IMR-90 (cell line): ENCODE measurements around the gene SLC1A1. TPM values are rescaled to one million over a fixed set of nuclear protein-coding genes. Genes with fewer than 3 reads are reported as not detected.

Experiments used
- ATAC-seq: fragments of 200-7000 bp; cut with Tn5 transposase; 2 replicates; pipeline ENCODE4 v1.9.1; 2020; ENCODE audit warnings: low read depth, mild to moderate bottlenecking, moderate library complexity
- BruUV-seq: library from RNA; stranded (reverse); fragments of 400-500 nt; replicated peaks from 2 replicates; lab custom pipeline; 2021; lab: Mats Ljungman, UMichigan
- CTCF ChIA-PET: fragments of 300-600 bp; formaldehyde crosslinking; extraction: SDS; loops from one replicate; lab custom pipeline; 2021; ENCODE audit warnings: antibody characterized with exemption; lab: Yijun Ruan, JAX
- POLR2A ChIA-PET: fragments of 300-600 bp; sonication (Branson Sonifier 250); formaldehyde crosslinking; loops from one replicate; lab custom pipeline; 2022; ENCODE audit warnings: antibody characterized with exemption; ENCODE audit not compliant: unreplicated experiment; lab: Charles Lee
- DNase-seq: peaks from one replicate; pipeline ENCODE4 v3.0.0; 2013
- H2AFZ ChIP-seq: replicated peaks from 2 replicates; pipeline ENCODE3; 2013; ENCODE audit warnings: low read length, mild to moderate bottlenecking; ENCODE audit not compliant: poor library complexity
- H2AK5ac ChIP-seq: 2 replicates; pipeline ENCODE4 v1.6.1; 2013; ENCODE audit warnings: low read depth, low read length, inconsistent platforms
- H2AK9ac ChIP-seq: replicated peaks from 2 replicates; pipeline ENCODE3; 2013; ENCODE audit warnings: mild to moderate bottlenecking, low read depth, low read length, moderate library complexity; ENCODE audit not compliant: poor library complexity
- H2BK120ac ChIP-seq: 2 replicates; pipeline ENCODE4 v1.6.1; 2013; ENCODE audit warnings: low read depth, low read length, inconsistent platforms
- H2BK15ac ChIP-seq: 3 replicates; pipeline ENCODE4 v1.6.1; 2013; ENCODE audit warnings: low read depth, low read length, inconsistent platforms
- H2BK20ac ChIP-seq: 2 replicates; pipeline ENCODE4 v1.6.1; 2013; ENCODE audit warnings: low read depth, mild to moderate bottlenecking, inconsistent platforms, low read length, moderate library complexity
- H2BK5ac ChIP-seq: 2 replicates; pipeline ENCODE4 v1.6.1; 2013; ENCODE audit warnings: mild to moderate bottlenecking, low read depth, low read length, inconsistent platforms; ENCODE audit not compliant: poor library complexity, severe bottlenecking
- H3K14ac ChIP-seq: replicated peaks from 2 replicates; pipeline ENCODE4 v1.6.1; 2013; ENCODE audit warnings: low read depth, low read length, inconsistent platforms
- H3K18ac ChIP-seq: 2 replicates; pipeline ENCODE4 v1.6.1; 2013; ENCODE audit warnings: low read depth, low read length, control low read depth
- H3K23ac ChIP-seq: 2 replicates; pipeline ENCODE4 v1.6.1; 2013; ENCODE audit warnings: low read depth, low read length, inconsistent platforms
- H3K27ac ChIP-seq: 2 replicates; pipeline ENCODE4 v1.5.1; 2013; ENCODE audit warnings: mild to moderate bottlenecking, control low read depth, low read length; ENCODE audit not compliant: insufficient read depth
- H3K27me3 ChIP-seq: 2 replicates; pipeline ENCODE4 v1.6.1; 2013; ENCODE audit warnings: low read length; ENCODE audit not compliant: control insufficient read depth, insufficient read depth
- H3K36me3 ChIP-seq: 2 replicates; pipeline ENCODE4 v1.6.1; 2013; ENCODE audit warnings: low read length, mixed read lengths; ENCODE audit not compliant: control insufficient read depth, insufficient read depth
- H3K4ac ChIP-seq: 2 replicates; pipeline ENCODE4 v1.6.1; 2013; ENCODE audit warnings: low read depth, low read length, inconsistent platforms
- H3K4me1 ChIP-seq: 2 replicates; pipeline ENCODE4 v1.6.1; 2013; ENCODE audit warnings: low read length, mixed read lengths; ENCODE audit not compliant: control insufficient read depth, insufficient read depth
- H3K4me2 ChIP-seq: 2 replicates; pipeline ENCODE4 v1.6.1; 2013; ENCODE audit warnings: low read depth, mild to moderate bottlenecking, control low read depth, low read length, moderate library complexity
- H3K4me3 ChIP-seq: 2 replicates; pipeline ENCODE4 v1.5.1; 2013; ENCODE audit warnings: low read depth, mild to moderate bottlenecking, control low read depth, low read length, moderate library complexity; ENCODE audit not compliant: insufficient read depth
- H3K56ac ChIP-seq: 2 replicates; pipeline ENCODE4 v1.6.1; 2013; ENCODE audit warnings: low read length, inconsistent platforms; ENCODE audit not compliant: insufficient read depth; ENCODE audit errors: extremely low read depth
- H3K79me1 ChIP-seq, 2 experiments: 2 replicates each; pipeline ENCODE4 v1.6.1; 2013; ENCODE audit warnings: low read length in 2 of 2, inconsistent platforms in 1 of 2, low read depth in 1 of 2
- H3K9ac ChIP-seq: 2 replicates; pipeline ENCODE4 v1.6.1; 2013; ENCODE audit warnings: low read depth, low read length, control low read depth
- H3K9me1 ChIP-seq: 2 replicates; pipeline ENCODE4 v1.6.1; 2013; ENCODE audit warnings: low read length, inconsistent platforms; ENCODE audit not compliant: insufficient read depth
- H3K9me3 ChIP-seq: 2 replicates; pipeline ENCODE4 v1.6.1; 2013; ENCODE audit warnings: low read length; ENCODE audit not compliant: control insufficient read depth, insufficient read depth
- H4K20me1 ChIP-seq: 2 replicates; pipeline ENCODE4 v1.6.1; 2013; ENCODE audit warnings: low read length, inconsistent platforms; ENCODE audit not compliant: insufficient read depth
- H4K5ac ChIP-seq: 2 replicates; pipeline ENCODE4 v1.6.1; 2013; ENCODE audit warnings: mild to moderate bottlenecking, low read depth, low read length, control low read depth
- H4K8ac ChIP-seq, 2 experiments: 2 replicates each; pipeline ENCODE4 v1.6.1; 2013; ENCODE audit warnings: low read depth in 2 of 2, low read length in 2 of 2, control low read depth in 1 of 2, inconsistent platforms in 1 of 2
- H4K91ac ChIP-seq: 2 replicates; pipeline ENCODE4 v1.6.1; 2013; ENCODE audit warnings: low read depth, low read length, inconsistent platforms; ENCODE audit not compliant: insufficient read depth
- BHLHE40 ChIP-seq: fragments of 150-350 bp; IDR thresholded peaks from 2 replicates; pipeline ENCODE4 v1.6.1; 2016; ENCODE audit warnings: mild to moderate bottlenecking, low read depth, low read length
- CEBPB ChIP-seq: IDR thresholded peaks from 2 replicates; pipeline ENCODE4 v1.6.1; 2012; ENCODE audit warnings: low read depth, low read length, improper control_type of control experiment
- CHD1 ChIP-seq: IDR thresholded peaks from 2 replicates; pipeline ENCODE4 v1.6.1; 2012; ENCODE audit warnings: low read depth, low read length, improper control_type of control experiment
- CTCF ChIP-seq: conservative IDR thresholded peaks from 2 replicates; pipeline ENCODE4 v1.5.1; 2012; ENCODE audit warnings: mild to moderate bottlenecking, low read depth, low read length, improper control_type of control experiment
- ELK1 ChIP-seq: fragments of 150-350 bp; IDR thresholded peaks from 2 replicates; pipeline ENCODE4 v1.6.1; 2016; ENCODE audit warnings: low read depth, mild to moderate bottlenecking, low read length, moderate library complexity, borderline replicate concordance
- MAFK ChIP-seq: IDR thresholded peaks from 2 replicates; pipeline ENCODE4 v1.6.1; 2012; ENCODE audit warnings: low read depth, low read length, improper control_type of control experiment
- MAZ ChIP-seq: IDR thresholded peaks from 2 replicates; pipeline ENCODE4 v1.6.1; 2012; ENCODE audit warnings: low read depth, mild to moderate bottlenecking, low read length, improper control_type of control experiment, moderate library complexity, borderline replicate concordance
- MXI1 ChIP-seq: IDR thresholded peaks from 2 replicates; pipeline ENCODE4 v1.6.1; 2012; ENCODE audit warnings: low read depth, mild to moderate bottlenecking, low read length, moderate library complexity, borderline replicate concordance
- NFE2L2 ChIP-seq: fragments of 150-350 bp; IDR thresholded peaks from 2 replicates; pipeline ENCODE4 v1.6.1; 2016; ENCODE audit warnings: low read depth, mild to moderate bottlenecking, low read length
- POLR2A ChIP-seq: IDR thresholded peaks from 2 replicates; pipeline ENCODE4 v1.6.1; 2012; ENCODE audit warnings: mild to moderate bottlenecking, low read depth, low read length
- RFX5 ChIP-seq: IDR thresholded peaks from 2 replicates; pipeline ENCODE4 v1.8.0; 2012; ENCODE audit warnings: low read depth, mild to moderate bottlenecking, low read length, moderate library complexity
- SMC3 ChIP-seq: fragments of 150-350 bp; IDR thresholded peaks from 2 replicates; pipeline ENCODE4 v1.6.1; 2016; ENCODE audit warnings: low read depth, mild to moderate bottlenecking, antibody characterized with exemption, low read length, moderate library complexity
- WGBS, 2 experiments: methylation state at CpG; one replicate each; pipeline versions ENCODE4 v1.1.5 to v1.1.7; 2013; ENCODE audit warnings: missing lambda C conversion rate in 2 of 2; ENCODE audit not compliant: insufficient read length in 1 of 2; ENCODE audit errors: extremely low coverage in 2 of 2; 5-methylcytosine and 5-hydroxymethylcytosine counted together
- dilution Hi-C: fragments of 300-500 bp; cut with HindIII; formaldehyde crosslinking; loops from one replicate; pipeline ENCODE4 v1.14.3; 2018; ENCODE audit warnings: low sequenced_read_pairs; ENCODE audit not compliant: unreplicated experiment
- in situ Hi-C: fragments of 300-500 bp; cut with MboI; formaldehyde crosslinking; loops from 3 replicates; pipeline ENCODE4 v1.14.3; 2019; ENCODE audit warnings: low sequenced_read_pairs, inconsistent platforms, mixed read lengths
- intact Hi-C: fragments of 100-400 bp; cut with micrococcal nuclease; formaldehyde crosslinking; loops from 2 replicates; pipeline ENCODE4 v1.10.0; 2022
- polyA plus RNA-seq, 3 experiments: library from polyadenylated mRNA; depleted of rRNA; stranded (reverse); fragments of >200 nt; gene quantifications; 2 replicates each; pipeline ENCODE4 v1.2.3, GENCODE V29; 2012; ENCODE audit warnings: low replicate concordance in 1 of 3
- total RNA-seq: library from RNA; depleted of rRNA; stranded (reverse); fragments of >200 nt; gene quantifications from 2 replicates; pipeline ENCODE4 v1.2.3, GENCODE V29; 2012
- TF ChIP-seq, protein P1 (sequence below): fragments of 150-350 bp; IDR thresholded peaks from 2 replicates; pipeline ENCODE4 v1.6.1; 2017; ENCODE audit warnings: mild to moderate bottlenecking, antibody characterized with exemption, low read length, low read depth

Gene SLC1A1
- total and polyA plus RNA-seq, 2 of the 4 experiments (the other 2 are of a cell fraction), result 2.2 to 4.1 TPM

- Histone ChIP-seq H3K56ac (no peak overlapping the region), H2AK9ac (no peak overlapping the region), H2BK120ac (no peak overlapping the region), H3K9me3 (no peaks in the 10 kb centered on the region), H2BK5ac (no peak overlapping the region), H3K18ac (no peak overlapping the region), H2BK15ac (no peak overlapping the region), H3K36me3 (no peaks in the 10 kb centered on the region), H3K27ac (no peak overlapping the region), H3K4me2 (no peak overlapping the region), H2AK5ac (no peak overlapping the region), H4K8ac (no peak overlapping the region), H3K14ac (no peak overlapping the region), H3K9ac (no peak overlapping the region), H4K5ac (no peak overlapping the region), H3K4me3 (no peak overlapping the region), H3K4me1 (peaks cover 3% of the 10 kb centered on the region; the same call in 1 of the 2 replicates), H3K9me1 (no peaks in the 10 kb centered on the region), H2AFZ (no peak overlapping the region), H3K23ac (no peak overlapping the region), H3K4ac (no peak overlapping the region), H3K79me1 (no peaks in the 10 kb centered on the region), H4K91ac (no peak overlapping the region), H3K27me3 (peaks cover 18% of the 10 kb centered on the region), H2BK20ac (no peak overlapping the region), H4K20me1 (no peaks in the 10 kb centered on the region)
- no TSS peak for BruUV-seq
- intact Hi-C loops, result no loop called here
- 71% methylated on average over 5 of the region's 7 CpGs; no CpG with 5 or more reads in 1 of the 2 experiments for WGBS, 2 experiments
- no peak for DNase-seq
- dilution Hi-C loops, result no loop called here
- TF ChIP-seq CTCF (no peak), MXI1 (no peak), CHD1 (no peak), MAZ (no peak), NFE2L2 (no peak), POLR2A (no peak), MAFK (no peak), RFX5 (no peak), CEBPB (no peak), BHLHE40 (no peak), SMC3 (no peak), ELK1 (no peak)
- TF ChIP-seq, protein P1, sequence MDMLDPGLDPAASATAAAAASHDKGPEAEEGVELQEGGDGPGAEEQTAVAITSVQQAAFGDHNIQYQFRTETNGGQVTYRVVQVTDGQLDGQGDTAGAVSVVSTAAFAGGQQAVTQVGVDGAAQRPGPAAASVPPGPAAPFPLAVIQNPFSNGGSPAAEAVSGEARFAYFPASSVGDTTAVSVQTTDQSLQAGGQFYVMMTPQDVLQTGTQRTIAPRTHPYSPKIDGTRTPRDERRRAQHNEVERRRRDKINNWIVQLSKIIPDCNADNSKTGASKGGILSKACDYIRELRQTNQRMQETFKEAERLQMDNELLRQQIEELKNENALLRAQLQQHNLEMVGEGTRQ, result no peak
- in situ Hi-C loops, result no loop called here
- ChIA-PET CTCF (no interaction called here), POLR2A (no interaction called here)
- no peak for ATAC-seq
These were observed 4.5 kb downstream of the SLC1A1 start for GRCh38 chr9:4494806-4495205.
